Measurements from ENCODE around the gene RPL23. TPM values are rescaled to one million over a fixed set of nuclear protein-coding genes. Genes with fewer than 3 reads are reported as not detected.

The RPL23 gene
- total RNA-seq, 2 experiments from 2014 or later, result 1,956 to 1,966 TPM

DNA sequence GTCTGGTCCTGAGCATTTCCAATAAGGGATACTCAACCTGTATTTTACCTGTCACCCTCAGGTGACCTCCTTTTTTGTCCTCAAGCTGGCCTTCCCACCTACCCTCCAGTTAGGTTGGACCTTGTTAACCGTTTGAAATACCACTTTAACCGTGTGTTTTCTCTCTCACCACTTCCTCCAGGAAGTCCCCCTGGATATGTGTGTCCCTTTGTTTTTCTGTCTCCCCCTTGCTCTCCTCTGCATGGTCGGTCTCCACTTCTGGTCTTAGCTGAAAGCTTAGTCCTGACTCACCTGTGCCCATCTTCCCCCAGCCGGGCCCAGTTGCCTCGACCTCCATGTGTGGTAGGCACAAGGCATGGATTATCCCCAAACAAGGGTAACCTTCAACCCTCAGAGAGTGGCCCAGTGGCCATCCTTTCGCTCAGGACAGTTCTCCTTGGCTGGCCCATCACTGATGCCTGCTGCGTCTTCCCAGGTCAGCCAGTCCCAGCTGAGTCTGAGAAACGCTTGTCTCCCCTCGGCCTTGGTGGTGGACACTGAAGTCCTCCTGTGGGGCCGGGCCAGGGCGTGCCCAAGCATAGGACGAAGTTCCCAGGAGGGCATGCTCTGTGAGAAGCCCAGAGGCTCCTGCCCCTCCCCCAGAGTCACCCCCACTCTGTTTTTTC, 36.4 kb upstream of the RPL23 start:
- H3K4me1 Mint-ChIP-seq, result peaks cover 89% of the 10 kb centered on the region
- H3K27me3 Mint-ChIP-seq, result no peaks in the 10 kb centered on the region
- H3K27ac Mint-ChIP-seq, result peak overlapping the region; percentile 75
- no peaks in the 10 kb centered on the region for H3K9me3 Mint-ChIP-seq
- peak overlapping the region; percentile 45 for H3K4me3 Mint-ChIP-seq
- no peak for DNase-seq
- H3K36me3 Mint-ChIP-seq, result peaks cover 44% of the 10 kb centered on the region

DNA sequence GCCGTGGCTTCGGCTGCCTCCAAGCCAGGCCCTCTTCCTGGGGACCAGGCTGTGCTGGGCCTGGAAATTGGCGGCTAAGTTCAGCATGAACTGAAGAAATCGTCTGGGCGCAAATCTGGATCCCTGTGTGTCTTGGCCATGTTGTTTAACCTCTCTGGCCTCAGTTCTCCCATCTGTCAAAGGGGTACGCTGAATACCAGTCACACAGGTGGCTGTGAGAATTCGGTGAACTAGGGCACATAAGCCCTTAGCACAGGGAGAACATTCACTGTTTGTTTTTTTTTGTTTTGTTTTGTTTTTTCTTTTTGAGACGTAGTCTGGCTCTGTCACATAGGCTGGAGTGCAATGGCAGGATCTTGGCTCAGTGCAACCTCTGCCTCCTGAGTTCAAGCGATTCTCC, 35.3 kb upstream of the RPL23 start:
- H3K27ac Mint-ChIP-seq, result no peak overlapping the region

DNA sequence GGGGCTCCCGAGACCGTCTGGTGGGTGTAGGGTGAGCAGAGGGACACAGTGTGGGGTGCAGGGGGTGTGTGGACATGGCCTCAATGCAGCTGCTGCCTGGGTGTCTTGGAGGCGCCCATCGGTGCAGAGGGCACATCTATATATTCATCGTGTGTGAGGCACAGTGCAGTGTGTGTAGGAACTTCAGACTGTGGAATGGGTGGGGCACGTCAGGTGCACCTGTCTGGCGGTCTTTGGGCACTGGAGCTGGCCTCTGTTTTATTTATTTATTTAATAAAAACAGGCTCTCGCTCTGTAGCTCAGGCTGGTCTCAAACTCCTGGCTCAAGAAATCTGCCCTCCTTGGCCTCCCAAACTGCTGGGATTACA, 33.1 kb upstream of the RPL23 start:
- Mint-ChIP-seq H3K9me3 (no peaks in the 10 kb centered on the region), H3K27ac (peak overlapping the region; percentile 51), H3K4me3 (peak overlapping the region; percentile 22), H3K4me1 (peaks cover 89% of the 10 kb centered on the region), H3K36me3 (peaks cover 50% of the 10 kb centered on the region), H3K27me3 (no peaks in the 10 kb centered on the region)
- no peak for DNase-seq

More for the DNA sequence above, 35.3 kb upstream of the RPL23 start:
- no peaks in the 10 kb centered on the region for H3K27me3 Mint-ChIP-seq
- peaks cover 39% of the 10 kb centered on the region for H3K36me3 Mint-ChIP-seq
- H3K4me1 Mint-ChIP-seq, result peaks cover 87% of the 10 kb centered on the region
- no peaks in the 10 kb centered on the region for H3K9me3 Mint-ChIP-seq
- no peak for DNase-seq
- no peak overlapping the region for H3K4me3 Mint-ChIP-seq

DNA sequence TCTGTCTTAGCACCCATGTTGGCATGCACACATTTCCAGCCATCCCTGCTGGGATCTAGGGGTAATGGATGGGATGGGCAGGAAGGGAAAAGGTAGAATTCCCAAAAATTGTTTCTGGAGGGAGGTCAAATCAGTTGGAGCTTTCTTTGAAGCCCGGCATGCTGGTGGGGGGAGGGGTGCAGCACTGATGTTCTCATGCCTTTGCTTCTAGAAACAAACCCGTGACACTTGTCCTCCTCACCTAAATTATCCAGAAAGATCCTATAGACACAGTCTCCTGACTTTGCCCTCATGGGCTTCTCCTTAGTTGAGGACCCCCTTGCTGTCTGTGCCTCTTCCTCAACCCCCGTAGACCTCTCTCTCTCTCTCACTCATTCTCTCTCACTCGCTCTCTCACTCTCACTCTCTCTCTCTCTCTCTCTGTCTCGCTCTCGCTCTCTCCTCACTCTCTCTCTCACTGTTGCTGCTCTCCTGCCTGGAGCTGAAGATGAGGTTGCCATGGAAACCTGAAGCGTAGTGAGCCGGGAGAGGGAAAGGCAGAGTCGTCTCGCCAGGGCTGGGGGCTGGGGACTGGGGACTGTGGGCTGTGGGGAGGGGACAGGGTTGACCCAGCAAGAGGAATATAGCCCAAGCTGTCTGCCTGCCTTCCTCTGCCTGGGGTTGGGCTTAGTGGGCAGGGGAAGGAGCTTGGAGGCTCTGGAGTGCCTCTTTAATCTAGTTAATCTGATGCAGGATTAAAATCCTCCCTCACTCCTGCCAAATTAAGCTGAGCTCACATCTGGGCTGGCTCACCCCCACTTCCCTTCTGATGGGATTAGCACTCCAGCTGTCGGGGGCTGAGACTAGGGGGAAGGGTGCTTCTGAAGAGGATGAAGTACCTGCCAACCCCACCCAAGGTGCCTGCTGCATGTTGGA, 32.5 kb upstream of the RPL23 start:
- Mint-ChIP-seq H3K36me3 (peaks cover 57% of the 10 kb centered on the region), H3K4me1 (peaks cover 90% of the 10 kb centered on the region), H3K4me3 (peak overlapping the region; percentile 0), H3K27ac (peak overlapping the region; percentile 51), H3K27me3 (no peaks in the 10 kb centered on the region), H3K9me3 (no peaks in the 10 kb centered on the region)
- no peak for DNase-seq

DNA sequence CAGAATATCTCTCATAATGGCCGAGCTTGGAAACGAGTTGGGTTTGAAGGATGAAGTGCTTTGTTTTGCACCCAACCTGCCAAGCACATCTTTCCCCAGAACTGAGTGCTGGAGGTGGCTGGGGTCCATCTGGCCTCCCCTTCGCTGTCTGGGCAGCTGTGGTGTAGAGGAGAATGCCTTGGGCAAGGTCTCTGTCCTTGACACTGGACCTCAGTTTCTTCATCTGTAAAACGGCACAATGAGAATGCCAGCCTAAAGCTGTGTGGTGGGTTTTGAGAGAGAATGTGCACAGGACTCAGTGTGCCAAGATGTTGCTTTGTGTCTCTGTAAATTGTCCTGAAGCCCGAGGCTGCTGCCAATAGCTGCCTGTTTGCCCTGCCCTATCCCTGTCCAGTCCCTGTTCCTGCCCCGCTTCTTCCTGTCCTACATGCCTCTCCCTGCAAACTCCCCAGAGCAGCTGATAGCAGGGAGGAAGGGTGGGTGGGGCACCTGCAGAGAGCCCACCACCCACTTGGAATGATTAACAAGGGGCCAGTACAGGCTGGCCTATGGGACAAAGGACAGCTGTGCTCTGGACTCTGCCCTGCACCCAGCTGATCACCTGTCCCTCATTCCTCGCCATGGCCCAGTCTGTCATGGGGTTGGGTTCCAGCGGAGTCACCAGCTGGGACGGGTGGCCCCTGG, 31.7 kb upstream of the RPL23 start:
- Mint-ChIP-seq H3K4me3 (peak overlapping the region; percentile 0), H3K27ac (peak overlapping the region; percentile 15), H3K27me3 (no peaks in the 10 kb centered on the region), H3K9me3 (no peaks in the 10 kb centered on the region), H3K36me3 (peaks cover 58% of the 10 kb centered on the region), H3K4me1 (peaks cover 90% of the 10 kb centered on the region)
- DNase-seq, result no peak

DNA sequence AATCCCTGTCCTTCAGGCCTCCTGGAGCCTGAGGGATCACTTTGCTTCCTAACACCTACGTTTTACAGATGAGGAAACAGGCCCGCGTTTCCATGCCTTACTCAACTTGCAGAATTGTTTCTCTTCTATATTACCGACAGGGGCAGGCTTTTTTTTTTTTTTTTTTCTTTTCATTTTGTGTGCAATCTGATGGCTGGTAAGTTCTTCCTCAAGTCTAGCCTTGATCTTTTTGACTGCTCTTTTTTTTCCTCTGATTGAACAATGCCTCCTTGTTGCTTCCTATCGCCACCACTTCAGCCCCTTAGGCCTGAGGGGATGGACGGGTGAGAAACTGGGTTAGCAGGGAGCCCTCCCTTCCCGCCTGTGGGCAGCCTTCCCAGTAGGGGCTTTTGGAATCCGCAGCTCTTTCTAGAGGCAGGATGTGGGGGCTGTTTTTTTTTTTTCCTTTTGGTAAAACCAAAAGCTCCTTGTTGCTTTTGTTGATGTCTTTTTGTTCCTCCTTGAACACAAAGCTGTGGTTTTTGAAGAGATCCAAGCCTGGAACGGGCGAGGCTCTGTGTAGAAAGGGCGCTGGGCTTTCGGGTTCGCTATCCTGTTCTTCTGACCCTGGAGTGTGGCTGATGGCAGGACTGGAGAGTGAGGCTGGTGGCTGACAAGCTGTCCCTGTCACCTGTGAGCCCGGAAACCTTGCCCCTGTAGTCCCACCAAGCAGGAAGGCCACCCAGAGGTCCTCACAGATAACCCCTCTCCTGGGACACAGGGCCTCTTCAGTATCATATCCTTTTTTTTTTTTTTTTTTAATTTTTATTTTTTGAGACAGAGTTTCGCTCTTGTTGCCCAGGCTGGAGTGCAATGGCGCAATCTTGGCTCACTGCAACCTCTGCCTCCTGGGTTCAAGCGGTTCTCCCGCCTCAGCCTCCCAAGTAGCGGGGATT, 30.3 kb upstream of the RPL23 start:
- peak overlapping the region; percentile 71 for H3K4me3 Mint-ChIP-seq
- H3K27ac Mint-ChIP-seq, result peak overlapping the region; percentile 96
- DNase-seq, result no peak
- H3K36me3 Mint-ChIP-seq, result peaks cover 56% of the 10 kb centered on the region
- no peaks in the 10 kb centered on the region for H3K9me3 Mint-ChIP-seq
- no peaks in the 10 kb centered on the region for H3K27me3 Mint-ChIP-seq
- H3K4me1 Mint-ChIP-seq, result peaks cover 90% of the 10 kb centered on the region

GRCh38 chr17:38882870-38883269, 29.3 kb upstream of the RPL23 start:
- Mint-ChIP-seq H3K4me3 (no peak overlapping the region), H3K27me3 (no peaks in the 10 kb centered on the region), H3K9me3 (no peaks in the 10 kb centered on the region), H3K36me3 (peaks cover 62% of the 10 kb centered on the region), H3K27ac (peak overlapping the region; percentile 96), H3K4me1 (peaks cover 92% of the 10 kb centered on the region)
- no peak for DNase-seq

GRCh38 chr17:38881600-38882191, 28.2 kb upstream of the RPL23 start:
- DNase-seq, result peak; percentile 75
- Mint-ChIP-seq H3K27me3 (no peaks in the 10 kb centered on the region), H3K27ac (peak overlapping the region; percentile 96), H3K9me3 (no peaks in the 10 kb centered on the region), H3K4me1 (peaks cover 92% of the 10 kb centered on the region), H3K36me3 (peaks cover 65% of the 10 kb centered on the region), H3K4me3 (peak overlapping the region; percentile 69)

GRCh38 chr17:38879878-38880665, 26.6 kb upstream of the RPL23 start:
- peaks cover 91% of the 10 kb centered on the region for H3K4me1 Mint-ChIP-seq

DNA sequence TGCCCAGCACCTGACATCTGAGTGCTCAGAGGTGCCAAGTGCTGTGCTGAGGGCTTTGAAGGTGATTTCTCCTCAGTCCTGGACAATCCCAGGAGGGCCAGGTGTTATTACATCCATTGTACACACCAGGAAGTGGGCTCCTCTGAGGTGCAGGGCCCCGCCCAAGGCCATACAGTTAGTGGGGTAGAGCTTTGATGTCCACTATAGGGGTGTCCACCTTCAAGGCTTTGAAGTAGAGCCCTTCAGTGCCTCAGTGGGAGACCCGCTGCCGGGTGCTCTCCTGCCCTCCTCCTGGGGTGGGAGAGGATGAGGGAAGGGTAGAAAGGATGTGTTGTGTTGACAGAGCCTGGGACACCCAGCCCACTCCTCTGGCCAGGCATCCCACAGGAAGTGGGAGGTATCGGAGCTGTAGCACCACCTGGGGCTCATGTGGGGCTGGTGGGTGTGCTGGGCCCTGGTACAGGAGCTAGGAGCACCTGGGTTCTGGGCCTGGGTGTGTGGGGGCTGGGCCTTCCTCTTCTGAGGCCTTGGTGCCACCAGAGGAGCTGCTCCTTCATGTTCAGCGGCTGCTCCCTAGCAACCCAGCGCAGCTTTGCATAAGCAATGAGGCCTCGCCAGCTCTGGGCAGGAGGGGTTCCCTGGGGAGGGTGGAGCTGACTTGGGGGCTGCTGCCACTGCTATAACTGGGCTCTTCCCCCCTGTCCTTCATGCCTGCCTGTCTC, 23.8 kb upstream of the RPL23 start:
- peak; percentile 56 for DNase-seq
- Mint-ChIP-seq H3K4me1 (peaks cover 93% of the 10 kb centered on the region), H3K4me3 (peak overlapping the region; percentile 62), H3K27ac (peak overlapping the region; percentile 87), H3K36me3 (peaks cover 48% of the 10 kb centered on the region), H3K27me3 (no peaks in the 10 kb centered on the region), H3K9me3 (no peaks in the 10 kb centered on the region)

More at GRCh38 chr17:38879878-38880665, 26.6 kb upstream of the RPL23 start:
- no peak for DNase-seq
- H3K36me3 Mint-ChIP-seq, result peaks cover 61% of the 10 kb centered on the region
- peak overlapping the region; percentile 44 for H3K4me3 Mint-ChIP-seq
- H3K27ac Mint-ChIP-seq, result peak overlapping the region; percentile 96
- no peaks in the 10 kb centered on the region for H3K27me3 Mint-ChIP-seq
- H3K9me3 Mint-ChIP-seq, result no peaks in the 10 kb centered on the region

DNA sequence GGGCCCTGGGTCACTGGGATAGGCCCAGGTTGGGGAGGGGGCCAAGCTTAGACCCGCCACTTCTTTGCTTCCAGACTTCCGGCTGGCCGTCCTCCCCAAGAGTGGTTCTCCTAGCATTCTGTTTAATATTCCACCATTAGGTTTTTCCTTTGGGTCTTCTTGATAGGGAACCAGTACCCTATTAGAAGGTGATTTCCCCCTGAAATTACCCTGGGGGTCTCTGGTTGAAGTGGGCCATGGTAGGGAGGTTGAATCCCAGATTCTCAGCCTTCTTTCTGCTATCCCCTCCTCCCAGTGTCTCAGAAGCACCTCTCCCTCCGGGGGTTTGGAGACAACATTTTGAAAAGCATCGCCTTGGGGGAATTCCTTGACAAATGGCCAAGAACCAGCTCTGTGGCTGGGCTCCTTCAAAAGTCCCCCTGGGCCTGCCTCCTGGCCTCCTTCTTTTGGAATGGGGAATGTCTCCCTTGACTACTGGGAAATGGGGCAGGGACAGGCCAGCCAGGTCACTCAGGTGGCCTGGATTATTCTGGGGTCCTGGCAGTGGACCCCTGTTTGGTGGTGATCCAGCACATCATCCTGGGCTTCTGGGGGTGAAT, 22.1 kb upstream of the RPL23 start:
- Mint-ChIP-seq H3K36me3 (peaks cover 45% of the 10 kb centered on the region), H3K9me3 (no peaks in the 10 kb centered on the region), H3K27ac (peak overlapping the region; percentile 70)

DNA sequence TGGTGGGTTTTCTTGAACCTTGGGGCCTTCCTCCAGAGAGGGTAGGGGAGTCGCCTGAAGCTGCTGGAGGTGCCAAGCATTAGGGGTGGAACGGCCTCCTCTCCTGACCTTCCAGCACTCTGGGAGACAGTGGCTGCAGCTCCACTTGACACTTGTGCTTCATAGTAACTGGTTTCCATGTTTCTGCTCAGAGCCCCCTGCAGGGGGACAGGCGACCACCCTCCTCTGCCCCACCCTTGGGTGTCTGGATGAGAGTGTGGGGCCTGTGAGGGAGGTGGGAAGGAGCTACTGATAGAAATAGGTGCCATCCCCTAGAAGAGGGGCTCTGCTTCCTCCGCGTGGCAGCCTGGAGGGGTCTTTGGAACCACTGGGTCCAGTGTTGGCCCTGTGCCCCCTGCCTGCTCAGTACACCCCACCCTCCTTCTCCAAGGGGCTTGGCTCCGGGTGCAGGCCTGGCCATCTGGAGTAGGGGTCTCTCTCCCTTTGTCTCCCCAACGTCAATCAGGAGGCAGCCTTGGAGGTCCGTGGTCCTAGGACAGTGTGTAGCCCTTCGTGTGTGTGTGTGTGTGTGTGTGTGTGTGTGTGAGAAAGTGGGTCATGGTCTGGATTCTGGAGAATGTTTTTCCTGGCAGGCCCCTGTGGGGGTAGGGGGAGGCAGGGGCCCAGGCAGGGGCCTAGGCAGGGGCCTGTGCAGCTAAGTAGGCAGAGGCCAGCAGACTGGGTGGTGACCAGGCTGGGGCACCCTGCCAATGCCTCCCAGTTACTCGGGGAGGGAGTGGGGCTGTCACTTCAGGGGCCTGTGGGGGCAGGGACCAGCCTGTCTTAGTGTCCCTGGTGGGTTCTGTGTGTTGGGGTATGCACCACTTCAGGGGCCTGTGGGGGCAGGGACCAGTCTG, 21.2 kb upstream of the RPL23 start:
- no peak for DNase-seq
- Mint-ChIP-seq H3K4me3 (peak overlapping the region; percentile 16), H3K9me3 (no peaks in the 10 kb centered on the region), H3K27ac (peak overlapping the region; percentile 95), H3K27me3 (no peaks in the 10 kb centered on the region), H3K36me3 (peaks cover 38% of the 10 kb centered on the region), H3K4me1 (peaks cover 78% of the 10 kb centered on the region)

More for the DNA sequence above, 22.1 kb upstream of the RPL23 start:
- no peaks in the 10 kb centered on the region for H3K27me3 Mint-ChIP-seq
- no peak for DNase-seq
- peaks cover 86% of the 10 kb centered on the region for H3K4me1 Mint-ChIP-seq
- H3K4me3 Mint-ChIP-seq, result no peak overlapping the region
